MM.1S (cell line): ENCODE results near the gene ADGRD1.

Source experiments
- DNase-seq: peaks from one replicate; pipeline ENCODE4 v3.0.0-alpha.2; 2015
- H2AFZ ChIP-seq: fragments of 300-600 bp; sonication (generic); 2 replicates; pipeline ENCODE4 v1.6.0; 2016; ENCODE audit warnings: antibody characterized with exemption, low read length
- H3F3A ChIP-seq: fragments of 300-600 bp; sonication (generic); 2 replicates; pipeline ENCODE4 v1.6.1; 2016; ENCODE audit warnings: mild to moderate bottlenecking, antibody characterized with exemption, low read length, moderate library complexity, mixed read lengths; ENCODE audit not compliant: insufficient read depth
- H3K27ac ChIP-seq: fragments of 300-600 bp; sonication (generic); 2 replicates; pipeline ENCODE4 v1.5.1; 2016; ENCODE audit warnings: mild to moderate bottlenecking, low read length
- H3K27me3 ChIP-seq: fragments of 300-600 bp; sonication (generic); replicated peaks from 2 replicates; pipeline ENCODE4 v1.6.0; 2016; ENCODE audit warnings: low read length; ENCODE audit not compliant: insufficient read depth
- H3K36me3 ChIP-seq: fragments of 300-600 bp; sonication (generic); replicated peaks from 2 replicates; pipeline ENCODE4 v1.6.1; 2016; ENCODE audit warnings: mild to moderate bottlenecking, low read length, mixed read lengths; ENCODE audit not compliant: insufficient read depth
- H3K4me1 ChIP-seq: fragments of 300-600 bp; sonication (generic); 2 replicates; pipeline ENCODE4 v1.6.1; 2016; ENCODE audit warnings: low read length, mixed read lengths
- H3K4me2 ChIP-seq: fragments of 300-600 bp; sonication (generic); 2 replicates; pipeline ENCODE4 v1.6.0; 2016; ENCODE audit warnings: low read depth, low read length
- H3K4me3 ChIP-seq: fragments of 300-600 bp; sonication (generic); 2 replicates; pipeline ENCODE4 v1.5.1; 2016; ENCODE audit warnings: low read length, mixed read lengths
- H3K79me2 ChIP-seq: fragments of 300-600 bp; sonication (generic); 2 replicates; pipeline ENCODE4 v1.6.1; 2016; ENCODE audit warnings: mixed run types, low read length, mixed read lengths
- H3K9ac ChIP-seq: fragments of 300-600 bp; sonication (generic); 2 replicates; pipeline ENCODE4 v1.6.1; 2016; ENCODE audit warnings: low read length, mixed read lengths
- H3K9me2 ChIP-seq: fragments of 300-600 bp; sonication (generic); replicated peaks from 2 replicates; pipeline ENCODE4 v1.6.1; 2016; ENCODE audit warnings: mild to moderate bottlenecking, low read length, mixed read lengths; ENCODE audit not compliant: insufficient read depth
- H3K9me3 ChIP-seq: fragments of 300-600 bp; sonication (generic); replicated peaks from 2 replicates; pipeline ENCODE4 v1.6.1; 2016; ENCODE audit warnings: mild to moderate bottlenecking, low read length, mixed read lengths; ENCODE audit not compliant: insufficient read depth
- H4K20me1 ChIP-seq: fragments of 300-600 bp; sonication (generic); 2 replicates; pipeline ENCODE4 v1.6.1; 2016; ENCODE audit warnings: mild to moderate bottlenecking, low read length, moderate library complexity, mixed read lengths; ENCODE audit not compliant: insufficient read depth
- EZH2 ChIP-seq: fragments of 300-600 bp; sonication (generic); optimal IDR thresholded peaks from 2 replicates; pipeline ENCODE3; 2017; ENCODE audit warnings: low read depth, mild to moderate bottlenecking, antibody characterized with exemption, low read length, mixed read lengths
- EZH2phosphoT487 ChIP-seq: fragments of 300-600 bp; sonication (generic); IDR thresholded peaks from 2 replicates; pipeline ENCODE4 v1.6.1; 2018; ENCODE audit warnings: antibody characterized with exemption, low read length
- TF ChIP-seq, protein P1 (sequence below): fragments of 300-600 bp; sonication (generic); IDR thresholded peaks from 2 replicates; pipeline ENCODE4 v1.5.1; 2016; ENCODE audit warnings: antibody characterized with exemption, low read length, mixed read lengths

Gene ADGRD1

DNA sequence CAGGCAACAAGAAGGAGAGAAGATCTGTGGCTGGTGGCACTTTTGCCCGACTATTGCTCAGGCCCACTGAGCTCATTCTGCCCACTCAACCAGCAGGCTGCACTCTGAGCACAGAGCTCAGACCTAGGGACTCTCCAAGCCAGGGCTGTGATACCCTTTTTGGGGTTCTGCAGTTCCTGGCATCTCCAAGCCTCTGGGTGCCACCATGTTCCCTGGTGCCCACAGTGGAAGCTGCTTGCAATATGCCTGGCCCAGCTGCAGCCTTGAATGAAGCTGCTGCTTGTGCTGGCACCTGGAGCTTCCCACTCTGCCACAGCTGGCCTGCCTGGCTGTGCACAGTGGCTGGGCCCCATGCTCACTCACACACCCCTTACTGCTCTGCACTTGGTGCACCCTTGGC lies 236.1 kb downstream of the ADGRD1 start:
- Histone ChIP-seq H3K36me3 (no peaks in the 10 kb centered on the region), H3K27ac (no peak overlapping the region), H3K27me3 (no peaks in the 10 kb centered on the region), H2AFZ (no peak overlapping the region), H3K4me1 (no peaks in the 10 kb centered on the region), H3K79me2 (no peaks in the 10 kb centered on the region), H3K9me3 (no peaks in the 10 kb centered on the region), H4K20me1 (no peaks in the 10 kb centered on the region), H3K9me2 (no peaks in the 10 kb centered on the region), H3K9ac (no peak overlapping the region), H3F3A (no peaks in the 10 kb centered on the region), H3K4me2 (no peak overlapping the region), H3K4me3 (no peak overlapping the region)
- no peak for TF ChIP-seq EZH2phosphoT487
- no peak for DNase-seq

DNA sequence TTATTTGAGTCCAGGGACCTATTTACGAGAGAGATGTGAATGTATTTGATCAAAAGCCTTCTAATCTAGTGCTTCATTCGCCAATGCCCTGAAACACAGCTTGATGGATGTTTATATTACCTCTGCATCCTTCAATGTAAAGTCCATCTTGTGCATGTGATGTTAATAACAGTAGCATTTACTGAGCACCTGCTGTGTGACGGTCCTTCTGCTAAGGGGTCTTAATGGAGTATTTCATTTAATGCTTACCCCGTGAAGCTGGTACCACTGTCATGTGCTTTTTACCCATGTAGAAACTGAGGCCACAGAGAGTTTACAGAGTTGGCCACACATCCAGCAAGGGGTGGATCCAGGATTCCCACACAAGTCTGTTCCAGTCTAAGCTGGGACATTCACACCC lies 237.3 kb downstream of the ADGRD1 start:
- Histone ChIP-seq H3K4me3 (no peak overlapping the region), H3F3A (no peaks in the 10 kb centered on the region), H3K27ac (no peak overlapping the region), H3K9me2 (no peaks in the 10 kb centered on the region), H3K4me1 (no peaks in the 10 kb centered on the region), H3K79me2 (no peaks in the 10 kb centered on the region), H3K4me2 (no peak overlapping the region), H3K36me3 (no peaks in the 10 kb centered on the region), H2AFZ (no peak overlapping the region), H3K27me3 (no peaks in the 10 kb centered on the region), H4K20me1 (no peaks in the 10 kb centered on the region), H3K9me3 (no peaks in the 10 kb centered on the region), H3K9ac (no peak overlapping the region)
- TF ChIP-seq EZH2: no peak
- TF ChIP-seq, protein P1, sequence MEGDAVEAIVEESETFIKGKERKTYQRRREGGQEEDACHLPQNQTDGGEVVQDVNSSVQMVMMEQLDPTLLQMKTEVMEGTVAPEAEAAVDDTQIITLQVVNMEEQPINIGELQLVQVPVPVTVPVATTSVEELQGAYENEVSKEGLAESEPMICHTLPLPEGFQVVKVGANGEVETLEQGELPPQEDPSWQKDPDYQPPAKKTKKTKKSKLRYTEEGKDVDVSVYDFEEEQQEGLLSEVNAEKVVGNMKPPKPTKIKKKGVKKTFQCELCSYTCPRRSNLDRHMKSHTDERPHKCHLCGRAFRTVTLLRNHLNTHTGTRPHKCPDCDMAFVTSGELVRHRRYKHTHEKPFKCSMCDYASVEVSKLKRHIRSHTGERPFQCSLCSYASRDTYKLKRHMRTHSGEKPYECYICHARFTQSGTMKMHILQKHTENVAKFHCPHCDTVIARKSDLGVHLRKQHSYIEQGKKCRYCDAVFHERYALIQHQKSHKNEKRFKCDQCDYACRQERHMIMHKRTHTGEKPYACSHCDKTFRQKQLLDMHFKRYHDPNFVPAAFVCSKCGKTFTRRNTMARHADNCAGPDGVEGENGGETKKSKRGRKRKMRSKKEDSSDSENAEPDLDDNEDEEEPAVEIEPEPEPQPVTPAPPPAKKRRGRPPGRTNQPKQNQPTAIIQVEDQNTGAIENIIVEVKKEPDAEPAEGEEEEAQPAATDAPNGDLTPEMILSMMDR: no peak
- no peak for TF ChIP-seq EZH2phosphoT487
- no peak for DNase-seq
